ENCODE results near the gene GFOD1. TPM values are rescaled to one million over a fixed set of nuclear protein-coding genes. Genes with fewer than 3 reads are reported as not detected.
"Not testable (repeated sequence)": the region's sequence is repeated elsewhere in the genome, so short reads cannot be mapped to it uniquely, and the experiment has no call there.

GFOD1 gene
- total RNA-seq, 1 experiment from 2014 or later = 1.8 TPM

- no peak for DNase-seq (ENCODE audit: low read depth)
Measured at GRCh38 chr6:13463941-13464340, 23.5 kb downstream of the GFOD1 start.

- no peak for DNase-seq (ENCODE audit: low read depth)
Measured at GRCh38 chr6:13463328-13463717, 24.1 kb downstream of the GFOD1 start.

GRCh38 chr6:13462458-13463327 is 24.7 kb downstream of the GFOD1 start:
- DNase-seq (ENCODE audit: low read depth) = no peak

GRCh38 chr6:13461805-13462204 is 25.6 kb downstream of the GFOD1 start:
- DNase-seq (ENCODE audit: low read depth) = peak; percentile 75

GRCh38 chr6:13461307-13461706 is 26.1 kb downstream of the GFOD1 start:
- DNase-seq (ENCODE audit: low read depth) = no peak

- DNase-seq (ENCODE audit: low read depth) = not testable (repeated sequence)
Measured at GRCh38 chr6:13460289-13460688, 27.1 kb downstream of the GFOD1 start.

GRCh38 chr6:13457577-13457976 is 29.8 kb downstream of the GFOD1 start:
- no peak for DNase-seq (ENCODE audit: low read depth)

GRCh38 chr6:13455552-13455966 is 31.8 kb downstream of the GFOD1 start:
- no peak for DNase-seq (ENCODE audit: low read depth)

- peak; percentile 72 for DNase-seq (ENCODE audit: low read depth)
Measured at GRCh38 chr6:13454286-13455221, 32.8 kb downstream of the GFOD1 start.

GRCh38 chr6:13453771-13454251 is 33.6 kb downstream of the GFOD1 start:
- DNase-seq (ENCODE audit: low read depth) = peak; percentile 68

GRCh38 chr6:13453153-13453552 is 34.2 kb downstream of the GFOD1 start:
- no peak for DNase-seq (ENCODE audit: low read depth)

GRCh38 chr6:13452346-13453117 is 34.9 kb downstream of the GFOD1 start:
- no peak for DNase-seq (ENCODE audit: low read depth)

GRCh38 chr6:13451181-13451895 is 36.1 kb downstream of the GFOD1 start:
- no peak for DNase-seq (ENCODE audit: low read depth)

- DNase-seq (ENCODE audit: low read depth) = no peak
Measured at GRCh38 chr6:13450628-13451027, 36.8 kb downstream of the GFOD1 start.

- DNase-seq (ENCODE audit: low read depth) = no peak
Measured at GRCh38 chr6:13447949-13448724, 39.3 kb downstream of the GFOD1 start.

GRCh38 chr6:13446381-13446780 is 41.0 kb downstream of the GFOD1 start:
- DNase-seq (ENCODE audit: low read depth) = no peak

GRCh38 chr6:13445744-13446115 is 41.7 kb downstream of the GFOD1 start:
- DNase-seq (ENCODE audit: low read depth) = no peak

- no peak for DNase-seq (ENCODE audit: low read depth)
Measured at GRCh38 chr6:13445005-13445743, 42.2 kb downstream of the GFOD1 start.

GRCh38 chr6:13444604-13445003 is 42.8 kb downstream of the GFOD1 start:
- DNase-seq (ENCODE audit: low read depth) = no peak

All from RPMI7951 (cell line).